Endothelial cell (in vitro differentiated cells): ENCODE data around the gene GCLM. TPM values are rescaled to one million over a fixed set of nuclear protein-coding genes. Genes with fewer than 3 reads are reported as not detected.
"Not testable (repeated sequence)": the region's sequence is repeated elsewhere in the genome, so short reads cannot be mapped to it uniquely, and the experiment has no call there.

Experiments
- DNase-seq: peaks from one replicate; pipeline ENCODE4 v3.0.0; 2021; ENCODE audit warnings: low spot score
- H3K27ac Mint-ChIP-seq: one replicate; pipeline ENCODE4 v1.8.0; 2021; ENCODE audit warnings: mixed read lengths, inconsistent platforms; ENCODE audit not compliant: unreplicated experiment
- H3K27me3 Mint-ChIP-seq: one replicate; pipeline ENCODE4 v1.8.0; 2021; ENCODE audit warnings: mild to moderate bottlenecking, moderate library complexity, mixed read lengths, inconsistent platforms; ENCODE audit not compliant: unreplicated experiment
- H3K36me3 Mint-ChIP-seq: one replicate; pipeline ENCODE4 v1.8.0; 2021; ENCODE audit warnings: mild to moderate bottlenecking, low read depth, mixed read lengths, inconsistent platforms; ENCODE audit not compliant: unreplicated experiment
- H3K4me1 Mint-ChIP-seq: one replicate; pipeline ENCODE4 v1.8.0; 2021; ENCODE audit warnings: mild to moderate bottlenecking, mixed read lengths, inconsistent platforms; ENCODE audit not compliant: unreplicated experiment
- H3K4me3 Mint-ChIP-seq: one replicate; pipeline ENCODE4 v1.8.0; 2021; ENCODE audit warnings: mild to moderate bottlenecking, mixed read lengths, inconsistent platforms; ENCODE audit not compliant: unreplicated experiment
- H3K9me3 Mint-ChIP-seq: one replicate; pipeline ENCODE4 v1.8.0; 2021; ENCODE audit warnings: mixed read lengths, inconsistent platforms; ENCODE audit not compliant: unreplicated experiment
- total RNA-seq: library from RNA; stranded (reverse); fragmentation: NEBNext Ultra II Directional; extraction: Animal tissue kit (Norgen Biotek cat#: 25700); gene quantifications from one replicate; pipeline ENCODE4 v1.2.1, GENCODE V29; 2021; ENCODE audit not compliant: unreplicated experiment
- TF ChIP-seq, protein P1 (sequence below): fragments of 200-600 bp; sonication (generic); IDR thresholded peaks from one replicate; pipeline ENCODE4 v1.5.0; 2021; ENCODE audit warnings: antibody characterized with exemption; ENCODE audit not compliant: unreplicated experiment

GCLM gene
- total RNA-seq, 1 donor from 2014 or later = 17.1 TPM

DNA sequence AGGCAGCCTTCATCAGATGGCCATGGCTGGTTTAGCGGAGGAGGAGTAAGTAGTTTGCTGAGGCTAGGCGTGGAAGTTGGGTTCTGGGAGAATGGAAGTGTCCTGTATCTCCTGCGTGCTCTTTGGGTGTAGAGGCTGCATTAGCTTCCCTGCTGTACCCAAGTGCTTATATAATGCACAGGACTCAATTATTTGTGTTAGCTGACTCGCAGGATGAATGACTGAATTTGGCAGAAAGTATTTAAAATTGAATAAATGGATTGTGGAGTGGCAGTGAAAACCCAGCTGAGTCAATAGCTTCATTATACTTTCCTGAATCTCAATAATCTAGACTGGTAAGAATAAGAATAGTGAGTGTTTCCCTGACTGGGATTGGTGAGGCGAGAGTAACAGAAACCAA, 44.0 kb downstream of the GCLM start:
- TF ChIP-seq, protein P1, sequence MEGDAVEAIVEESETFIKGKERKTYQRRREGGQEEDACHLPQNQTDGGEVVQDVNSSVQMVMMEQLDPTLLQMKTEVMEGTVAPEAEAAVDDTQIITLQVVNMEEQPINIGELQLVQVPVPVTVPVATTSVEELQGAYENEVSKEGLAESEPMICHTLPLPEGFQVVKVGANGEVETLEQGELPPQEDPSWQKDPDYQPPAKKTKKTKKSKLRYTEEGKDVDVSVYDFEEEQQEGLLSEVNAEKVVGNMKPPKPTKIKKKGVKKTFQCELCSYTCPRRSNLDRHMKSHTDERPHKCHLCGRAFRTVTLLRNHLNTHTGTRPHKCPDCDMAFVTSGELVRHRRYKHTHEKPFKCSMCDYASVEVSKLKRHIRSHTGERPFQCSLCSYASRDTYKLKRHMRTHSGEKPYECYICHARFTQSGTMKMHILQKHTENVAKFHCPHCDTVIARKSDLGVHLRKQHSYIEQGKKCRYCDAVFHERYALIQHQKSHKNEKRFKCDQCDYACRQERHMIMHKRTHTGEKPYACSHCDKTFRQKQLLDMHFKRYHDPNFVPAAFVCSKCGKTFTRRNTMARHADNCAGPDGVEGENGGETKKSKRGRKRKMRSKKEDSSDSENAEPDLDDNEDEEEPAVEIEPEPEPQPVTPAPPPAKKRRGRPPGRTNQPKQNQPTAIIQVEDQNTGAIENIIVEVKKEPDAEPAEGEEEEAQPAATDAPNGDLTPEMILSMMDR = no peak

DNA sequence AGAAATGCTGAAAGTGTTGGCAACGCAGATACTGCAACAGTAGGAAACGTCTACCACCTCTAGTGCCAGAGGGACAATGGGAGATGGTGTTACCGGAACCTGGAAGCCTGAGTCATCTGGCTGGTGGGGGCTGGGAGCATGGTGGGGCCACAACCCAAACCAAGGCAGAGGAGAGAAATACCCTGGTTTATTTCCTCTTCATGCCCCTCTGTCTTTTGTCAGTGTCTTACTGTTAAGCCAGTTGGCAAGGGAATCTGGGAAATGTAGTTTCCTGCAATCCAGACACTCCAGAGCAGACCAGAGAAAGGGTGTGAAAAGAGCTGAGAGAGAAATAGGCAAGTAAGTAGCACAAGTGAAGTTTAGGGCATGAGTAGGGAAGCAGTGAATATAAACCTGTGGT, 45.1 kb downstream of the GCLM start:
- no peak overlapping the region for H3K4me3 Mint-ChIP-seq
- no peak for DNase-seq
- TF ChIP-seq, protein P1 = no peak

More for the DNA sequence above, 44.0 kb downstream of the GCLM start:
- peaks cover 1% of the 10 kb centered on the region for H3K27me3 Mint-ChIP-seq
- no peak for DNase-seq
- peaks cover 2% of the 10 kb centered on the region for H3K4me1 Mint-ChIP-seq
- H3K9me3 Mint-ChIP-seq = no peaks in the 10 kb centered on the region
- no peak overlapping the region for H3K4me3 Mint-ChIP-seq
- H3K27ac Mint-ChIP-seq = peak overlapping the region; percentile 3
- H3K36me3 Mint-ChIP-seq = peaks cover 23% of the 10 kb centered on the region

DNA sequence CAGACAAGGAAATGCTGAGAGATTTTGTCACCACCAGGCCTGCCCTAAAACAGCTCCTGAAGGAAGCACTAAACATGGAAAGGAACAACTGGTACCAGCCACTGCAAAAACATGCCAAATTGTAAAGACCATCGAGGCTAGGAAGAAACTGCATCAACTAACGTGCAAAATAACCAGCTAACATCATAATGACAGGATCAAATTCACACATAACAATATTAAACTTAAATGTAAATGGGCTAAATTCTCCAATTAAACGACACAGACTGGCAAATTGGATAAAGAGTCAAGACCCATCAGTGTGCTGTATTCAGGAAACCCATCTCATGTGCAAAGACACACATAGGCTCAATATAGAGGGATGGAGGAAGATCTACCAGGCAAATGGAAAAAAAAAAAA, 51.6 kb downstream of the GCLM start:
- H3K36me3 Mint-ChIP-seq = peaks cover 11% of the 10 kb centered on the region
- not testable (repeated sequence) for H3K27me3 Mint-ChIP-seq
- peaks cover 12% of the 10 kb centered on the region for H3K9me3 Mint-ChIP-seq

More for the DNA sequence above, 45.1 kb downstream of the GCLM start:
- H3K27me3 Mint-ChIP-seq = peaks cover 1% of the 10 kb centered on the region
- no peaks in the 10 kb centered on the region for H3K9me3 Mint-ChIP-seq
- H3K4me1 Mint-ChIP-seq = peaks cover 2% of the 10 kb centered on the region
- peaks cover 12% of the 10 kb centered on the region for H3K36me3 Mint-ChIP-seq
- H3K27ac Mint-ChIP-seq = no peak overlapping the region

DNA sequence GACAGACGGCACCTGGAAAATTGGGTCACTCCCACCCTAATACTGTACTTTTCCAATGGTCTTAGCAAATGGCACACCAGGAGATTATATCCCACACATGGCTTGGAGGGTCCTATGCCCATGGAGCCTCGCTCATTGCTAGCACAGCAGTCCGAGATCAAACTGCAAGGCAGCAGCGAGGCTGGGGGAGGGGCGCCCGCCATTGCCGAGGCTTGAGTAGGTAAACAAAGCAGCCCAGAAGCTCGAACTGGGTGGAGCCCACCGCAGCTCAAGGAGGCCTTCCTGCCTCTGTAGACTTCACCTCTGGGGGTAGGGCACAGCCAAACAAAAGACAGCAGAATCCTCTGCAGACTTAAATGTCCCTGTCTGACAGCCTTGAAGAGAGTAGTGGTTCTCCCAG, 53.2 kb downstream of the GCLM start:
- H3K27ac Mint-ChIP-seq, H3K4me3 Mint-ChIP-seq, DNase-seq, H3K4me1 Mint-ChIP-seq, H3K27me3 Mint-ChIP-seq: not testable (repeated sequence)
- Mint-ChIP-seq H3K9me3 (peaks cover 12% of the 10 kb centered on the region), H3K36me3 (peaks cover 11% of the 10 kb centered on the region)

More for the DNA sequence above, 51.6 kb downstream of the GCLM start:
- H3K27ac Mint-ChIP-seq, H3K4me1 Mint-ChIP-seq, DNase-seq, H3K4me3 Mint-ChIP-seq: not testable (repeated sequence)

DNA sequence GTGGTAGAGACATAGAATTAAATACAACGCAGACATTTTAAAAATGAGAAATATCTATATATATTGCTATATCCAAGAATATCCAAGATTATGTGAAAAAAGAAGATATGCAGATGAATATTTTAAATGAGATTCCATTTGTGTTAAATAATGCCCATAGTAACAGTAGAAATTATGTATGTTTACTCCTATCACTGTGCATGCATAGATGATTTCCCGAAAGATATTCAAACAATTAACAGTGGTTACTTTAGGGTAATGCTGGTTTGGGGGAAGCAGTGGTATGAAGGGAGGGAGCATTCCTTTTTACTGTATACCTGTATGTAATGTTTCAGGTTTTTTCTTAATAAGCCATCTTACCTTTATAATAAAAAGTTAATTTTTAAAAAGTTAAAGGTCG, 55.3 kb downstream of the GCLM start:
- Mint-ChIP-seq H3K27me3 (peaks cover 2% of the 10 kb centered on the region), H3K9me3 (peaks cover 16% of the 10 kb centered on the region), H3K4me1 (no peaks in the 10 kb centered on the region), H3K27ac (no peak overlapping the region), H3K36me3 (peaks cover 15% of the 10 kb centered on the region), H3K4me3 (no peak overlapping the region)
- DNase-seq = no peak
- TF ChIP-seq, protein P1 = no peak

DNA sequence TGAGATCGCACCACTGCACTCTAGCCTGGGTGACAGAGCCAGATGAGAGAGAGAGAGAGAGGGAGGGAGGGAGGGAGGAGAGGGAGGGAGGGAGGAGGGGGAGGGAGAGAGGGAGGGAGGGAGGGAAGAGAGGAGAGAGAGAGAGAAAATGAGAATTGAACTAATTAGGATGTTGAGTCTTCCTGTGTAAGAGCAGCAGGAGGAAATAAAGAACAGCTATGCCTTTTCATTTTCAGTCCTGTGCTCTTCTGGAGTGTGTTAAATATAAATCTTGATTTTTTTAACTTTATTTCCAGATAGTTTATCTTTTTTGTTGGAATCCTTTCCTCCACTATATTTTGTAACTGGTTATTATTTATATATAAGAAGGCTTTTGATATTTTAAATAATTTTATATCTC, 57.4 kb downstream of the GCLM start:
- peaks cover 20% of the 10 kb centered on the region for H3K36me3 Mint-ChIP-seq
- H3K9me3 Mint-ChIP-seq = peaks cover 16% of the 10 kb centered on the region
- no peak overlapping the region for H3K27ac Mint-ChIP-seq
- H3K4me3 Mint-ChIP-seq = no peak overlapping the region
- H3K4me1 Mint-ChIP-seq = peaks cover 9% of the 10 kb centered on the region
- H3K27me3 Mint-ChIP-seq = peaks cover 12% of the 10 kb centered on the region
- DNase-seq = no peak
- TF ChIP-seq, protein P1 = no peak
